ENCODE measurements around the gene CXCR6.

CXCR6 gene

DNA sequence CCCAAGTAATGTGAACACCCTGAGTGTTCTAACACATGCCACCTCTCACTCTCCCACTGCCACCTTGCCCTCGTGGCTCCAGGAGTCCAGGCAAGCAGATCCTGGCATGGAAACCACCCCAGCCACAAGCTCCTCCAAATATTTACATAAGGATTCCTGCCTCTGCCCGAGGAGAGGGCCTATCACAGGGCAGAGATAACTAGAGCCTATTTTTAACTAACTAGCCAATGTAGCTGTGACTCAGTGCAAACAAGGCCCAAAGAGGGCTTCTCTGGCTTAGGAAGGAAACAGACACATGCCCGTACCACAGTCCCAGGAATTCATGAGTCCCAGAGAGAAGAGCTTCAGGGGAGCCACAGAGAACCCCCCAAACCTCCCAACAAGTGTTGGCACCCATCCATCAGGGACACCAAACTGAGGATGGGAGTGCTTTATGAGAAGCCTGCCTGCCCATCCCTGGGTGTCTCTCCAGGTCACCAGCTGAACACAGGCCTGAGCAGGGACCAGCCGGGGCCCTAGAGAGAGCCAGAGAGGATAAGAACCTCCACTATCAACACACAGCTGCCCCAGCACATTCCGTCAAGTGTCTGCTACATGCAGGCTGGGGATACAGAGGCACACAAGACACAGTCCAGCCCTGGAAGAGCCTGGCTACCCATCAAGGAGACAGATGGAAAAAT lies 43.2 kb downstream of the CXCR6 start:
- H3K4me3 ChIP-seq (ENCODE audit: low read depth, low read length) = no peak overlapping the region

DNA sequence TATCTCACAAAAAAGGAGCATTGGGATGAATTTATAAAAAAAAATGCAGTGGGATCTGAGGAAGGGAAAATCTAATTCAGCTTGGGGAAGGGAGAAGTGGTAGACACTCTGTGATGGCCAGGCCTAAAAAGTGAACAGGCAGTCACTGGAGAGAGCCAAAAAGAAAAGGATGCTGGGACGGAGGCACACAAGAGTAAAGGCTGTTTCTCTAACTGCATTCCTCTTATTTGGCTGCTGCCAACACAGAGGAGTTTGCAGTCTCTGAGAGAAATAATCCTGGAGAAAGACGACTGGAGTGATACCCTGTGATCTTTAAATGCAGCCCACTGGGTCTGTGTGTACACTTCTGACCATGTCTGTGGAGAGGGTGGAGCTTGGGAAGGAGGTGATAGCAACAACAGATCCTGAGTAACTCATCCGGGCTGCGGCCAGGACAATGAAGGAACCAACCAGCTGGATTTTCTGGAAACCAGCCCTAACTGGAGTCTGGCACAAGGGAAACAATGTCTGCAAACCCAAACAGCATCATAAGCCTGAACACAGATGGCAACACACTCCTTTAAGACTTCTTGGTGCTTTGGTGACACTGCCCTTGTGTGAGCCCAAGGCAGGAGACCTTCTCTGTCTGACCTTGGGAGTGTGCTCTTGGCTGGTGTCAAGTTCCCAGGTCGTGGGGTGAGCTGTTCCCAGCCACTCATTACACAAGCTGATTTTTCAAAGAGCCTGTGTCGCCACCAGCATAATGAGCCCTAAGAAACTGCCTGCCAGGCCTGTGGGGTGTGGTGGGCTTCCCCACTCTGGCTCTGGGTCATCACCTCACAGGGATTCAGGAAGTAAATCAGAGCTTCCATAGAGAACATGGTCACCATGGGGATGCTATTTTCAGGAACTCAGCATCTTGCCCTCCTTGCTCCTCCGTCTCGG lies 44.4 kb downstream of the CXCR6 start:
- H3K4me3 ChIP-seq (ENCODE audit: low read depth, low read length) = no peak overlapping the region
- TF ChIP-seq, protein P1, sequence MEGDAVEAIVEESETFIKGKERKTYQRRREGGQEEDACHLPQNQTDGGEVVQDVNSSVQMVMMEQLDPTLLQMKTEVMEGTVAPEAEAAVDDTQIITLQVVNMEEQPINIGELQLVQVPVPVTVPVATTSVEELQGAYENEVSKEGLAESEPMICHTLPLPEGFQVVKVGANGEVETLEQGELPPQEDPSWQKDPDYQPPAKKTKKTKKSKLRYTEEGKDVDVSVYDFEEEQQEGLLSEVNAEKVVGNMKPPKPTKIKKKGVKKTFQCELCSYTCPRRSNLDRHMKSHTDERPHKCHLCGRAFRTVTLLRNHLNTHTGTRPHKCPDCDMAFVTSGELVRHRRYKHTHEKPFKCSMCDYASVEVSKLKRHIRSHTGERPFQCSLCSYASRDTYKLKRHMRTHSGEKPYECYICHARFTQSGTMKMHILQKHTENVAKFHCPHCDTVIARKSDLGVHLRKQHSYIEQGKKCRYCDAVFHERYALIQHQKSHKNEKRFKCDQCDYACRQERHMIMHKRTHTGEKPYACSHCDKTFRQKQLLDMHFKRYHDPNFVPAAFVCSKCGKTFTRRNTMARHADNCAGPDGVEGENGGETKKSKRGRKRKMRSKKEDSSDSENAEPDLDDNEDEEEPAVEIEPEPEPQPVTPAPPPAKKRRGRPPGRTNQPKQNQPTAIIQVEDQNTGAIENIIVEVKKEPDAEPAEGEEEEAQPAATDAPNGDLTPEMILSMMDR (IDR thresholded peaks at IDR 0.05; ENCODE audit: borderline replicate concordance, insufficient read depth, low read depth, low read length) = no peak

More for the DNA sequence above, 43.2 kb downstream of the CXCR6 start:
- TF ChIP-seq, protein P1 (IDR thresholded peaks at IDR 0.05; ENCODE audit: borderline replicate concordance, insufficient read depth, low read depth, low read length) = no peak

DNA sequence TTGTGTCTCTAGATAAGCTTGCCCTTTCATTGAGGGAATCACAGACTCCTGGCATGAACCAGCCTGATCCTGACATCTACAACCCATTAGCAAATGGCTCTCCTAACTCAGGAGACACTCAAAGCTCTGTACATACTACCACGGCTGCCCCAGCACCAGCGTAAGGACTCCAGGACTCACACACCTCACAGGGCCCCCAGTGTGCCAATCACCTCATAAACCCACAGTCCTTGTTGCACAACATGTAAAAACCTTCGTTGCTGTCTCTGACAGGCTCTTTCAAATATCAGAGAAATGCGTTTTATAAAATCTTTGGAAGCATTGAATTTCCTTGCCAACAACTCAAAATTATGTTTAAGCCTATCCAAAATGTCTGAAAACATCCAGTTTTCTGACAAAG lies 45.1 kb downstream of the CXCR6 start:
- TF ChIP-seq, protein P1 (IDR thresholded peaks at IDR 0.05; ENCODE audit: borderline replicate concordance, insufficient read depth, low read depth, low read length) = no peak
- H3K4me3 ChIP-seq (ENCODE audit: low read depth, low read length) = no peak overlapping the region

DNA sequence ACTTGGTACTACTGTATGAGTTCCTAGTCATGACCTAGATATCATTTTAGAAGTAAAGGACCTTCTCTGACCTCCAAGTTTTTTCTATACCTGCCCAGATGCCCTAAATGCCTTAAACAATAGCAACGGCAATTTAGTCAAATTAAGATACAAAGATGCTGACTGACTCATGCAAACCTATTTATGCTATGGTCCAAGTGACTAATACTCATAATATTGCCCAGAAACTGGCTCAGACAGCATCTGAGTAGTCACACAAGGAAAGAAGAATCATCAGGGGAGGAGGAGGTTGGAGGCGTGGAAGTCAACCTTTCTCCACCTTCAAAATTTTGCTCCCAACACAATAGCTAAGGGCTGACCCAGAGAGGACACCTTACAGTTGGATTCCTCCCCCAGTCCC lies 45.5 kb downstream of the CXCR6 start:
- TF ChIP-seq, protein P1 (IDR thresholded peaks at IDR 0.05; ENCODE audit: borderline replicate concordance, insufficient read depth, low read depth, low read length) = no peak
- no peak overlapping the region for H3K4me3 ChIP-seq (ENCODE audit: low read depth, low read length)

DNA sequence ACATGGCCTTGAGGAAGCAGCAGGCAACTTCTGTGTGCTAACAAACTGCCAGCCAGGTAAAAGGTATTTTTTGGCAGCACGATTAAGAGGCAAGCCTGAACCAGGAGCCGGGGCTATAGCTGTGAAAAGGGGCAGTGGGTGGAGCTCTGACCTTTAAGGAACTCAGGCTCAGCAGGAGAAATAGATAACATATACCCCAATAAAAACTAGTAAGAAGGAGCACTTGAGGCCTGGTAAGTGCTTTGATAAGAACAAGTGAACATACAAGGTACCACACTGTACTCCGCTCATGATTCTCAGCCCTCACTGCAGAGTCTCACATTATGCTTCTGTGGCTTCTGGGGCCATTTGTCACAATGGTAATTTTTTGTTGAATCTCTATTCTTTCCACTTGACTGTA lies 46.9 kb downstream of the CXCR6 start:
- TF ChIP-seq, protein P1 (IDR thresholded peaks at IDR 0.05; ENCODE audit: borderline replicate concordance, insufficient read depth, low read depth, low read length) = no peak
- H3K4me3 ChIP-seq (ENCODE audit: low read depth, low read length) = no peak overlapping the region

DNA sequence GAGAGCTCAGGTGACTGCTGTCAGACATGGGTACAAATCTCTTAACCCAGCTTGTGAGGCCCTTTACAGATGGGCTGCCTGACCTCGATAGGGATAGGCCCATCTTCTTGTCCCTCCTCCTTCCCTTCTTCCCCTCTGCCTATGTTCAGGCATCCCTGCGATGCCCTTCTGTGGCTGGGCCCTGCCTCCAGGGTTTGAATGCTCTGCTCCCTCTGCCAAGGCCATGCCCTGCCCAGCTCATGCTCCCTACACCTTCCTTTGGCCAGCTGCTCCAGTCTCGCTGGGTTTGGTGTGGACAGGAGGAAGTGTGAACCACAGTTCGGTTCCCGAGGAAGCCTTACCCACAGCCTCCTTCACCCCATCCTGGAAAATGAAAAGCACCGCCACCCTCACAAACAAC lies 48.1 kb downstream of the CXCR6 start:
- no peak overlapping the region for H3K4me3 ChIP-seq (ENCODE audit: low read depth, low read length)
- TF ChIP-seq, protein P1 (IDR thresholded peaks at IDR 0.05; ENCODE audit: borderline replicate concordance, insufficient read depth, low read depth, low read length) = no peak

Measured in GM12875 (cell line).